Activated naive CD4-positive, alpha-beta T cell treated with anti-CD3 and anti-CD28 coated beads, Interleukin-2, amount 50 U/mL, for 72 hours (primary cell): ENCODE results near the gene OGFOD2. TPM values are rescaled to one million over a fixed set of nuclear protein-coding genes. Genes with fewer than 3 reads are reported as not detected.

Experiments
- ATAC-seq, 2 donors: fragments of 150-1000 bp; cut with Tn5 transposase; 2 replicates each; pipeline ENCODE4 v1.10.0; 2021; ENCODE audit warnings: mild to moderate bottlenecking in 2 of 2, moderate library complexity in 2 of 2
- DNase-seq, 2 donors: peaks; one replicate each; pipeline ENCODE4 v3.0.0; 2021 to 2022; ENCODE audit warnings: low spot score in 2 of 2
- H3K27ac Mint-ChIP-seq, 2 donors: one replicate each; pipeline ENCODE4 v1.8.0; 2022; ENCODE audit warnings: mild to moderate bottlenecking in 2 of 2, mixed read lengths in 2 of 2
- H3K36me3 Mint-ChIP-seq, 2 donors: one replicate each; pipeline ENCODE4 v1.8.0; 2022; ENCODE audit warnings: mixed read lengths in 2 of 2
- H3K9me3 Mint-ChIP-seq, 2 donors: one replicate each; pipeline ENCODE4 v1.8.0; 2022; ENCODE audit warnings: mixed read lengths in 2 of 2
- total RNA-seq, 2 donors: library from RNA; stranded (reverse); gene quantifications; one replicate each; pipeline ENCODE4 v1.2.3, GENCODE V29; 2022

OGFOD2 gene
- total RNA-seq, 2 donors from 2014 or later: 30.3 to 30.8 TPM

DNA sequence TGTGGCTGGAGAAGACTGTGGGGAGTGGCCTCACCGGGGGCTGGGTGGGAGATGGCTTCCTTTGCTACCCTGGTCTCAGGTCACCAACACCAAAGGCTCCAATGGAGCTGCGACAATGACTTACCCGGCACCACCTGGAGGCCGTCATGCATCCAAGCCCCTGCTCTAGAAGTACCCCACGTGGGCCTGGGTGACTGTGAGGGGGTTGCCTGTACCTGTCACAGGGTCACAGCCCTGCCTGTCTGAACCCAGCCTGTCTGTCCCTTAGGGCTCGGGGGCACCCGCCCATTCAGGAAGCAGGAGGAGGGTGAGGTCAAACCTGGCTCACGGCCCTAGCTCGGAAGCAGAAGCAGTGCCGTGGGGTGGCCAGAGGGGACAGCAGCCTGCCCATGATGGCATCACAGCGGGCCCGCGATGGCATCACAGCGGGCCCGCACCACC, 27.7 kb upstream of the OGFOD2 start:
- peak overlapping the region; percentile 71 to 92 for H3K27ac Mint-ChIP-seq
- no peaks in the 10 kb centered on the region for H3K9me3 Mint-ChIP-seq
- DNase-seq: no peak
- H3K36me3 Mint-ChIP-seq: no peaks in the 10 kb centered on the region
- ATAC-seq: no peak

DNA sequence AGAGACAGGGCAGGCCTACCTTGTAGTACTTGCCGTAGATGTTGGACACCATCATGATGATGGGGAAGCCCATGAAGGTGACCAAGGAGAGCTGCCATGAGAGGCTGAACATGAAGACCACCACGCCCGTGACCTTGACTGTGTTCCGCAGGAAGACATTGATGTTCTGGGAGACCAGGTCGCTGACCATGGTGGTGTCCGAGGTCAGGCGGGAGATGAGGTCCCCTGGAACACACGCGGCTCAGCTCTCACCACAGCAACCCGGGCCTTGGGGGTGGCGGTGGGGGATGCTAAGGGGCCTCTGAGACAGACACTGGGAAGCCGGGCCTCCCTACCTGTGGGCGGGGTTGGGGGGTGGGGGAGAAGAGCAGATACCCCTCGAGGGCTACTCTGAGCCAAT, 26.4 kb upstream of the OGFOD2 start:
- DNase-seq (no peak), ATAC-seq (no peak)
- peak overlapping the region in 1 of 2 donors; percentile 71 for H3K27ac Mint-ChIP-seq
- H3K36me3 Mint-ChIP-seq: no peaks in the 10 kb centered on the region
- no peaks in the 10 kb centered on the region for H3K9me3 Mint-ChIP-seq

DNA sequence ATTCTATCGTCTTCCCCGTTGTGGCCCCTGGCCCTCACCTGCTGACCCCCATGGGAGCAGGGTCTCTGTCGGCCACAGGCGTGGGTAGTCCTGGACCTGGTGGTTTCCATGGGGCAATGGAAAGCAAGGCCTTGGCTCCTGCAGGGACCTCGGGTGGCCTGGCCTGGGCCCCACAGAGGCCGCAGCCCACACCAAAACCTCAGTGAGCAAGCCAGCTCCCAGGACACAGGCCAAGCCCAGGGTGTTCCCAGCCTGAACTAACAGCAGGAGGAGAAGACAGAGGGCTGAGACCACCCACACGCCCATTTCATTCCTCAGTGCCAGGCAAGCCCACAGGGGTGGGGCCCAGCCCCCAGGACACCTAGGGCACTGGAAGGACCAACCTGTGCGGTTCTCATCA, 25.6 kb upstream of the OGFOD2 start:
- Mint-ChIP-seq H3K27ac (no peak overlapping the region), H3K9me3 (no peaks in the 10 kb centered on the region), H3K36me3 (no peaks in the 10 kb centered on the region)
- ATAC-seq (no peak), DNase-seq (no peak)

DNA sequence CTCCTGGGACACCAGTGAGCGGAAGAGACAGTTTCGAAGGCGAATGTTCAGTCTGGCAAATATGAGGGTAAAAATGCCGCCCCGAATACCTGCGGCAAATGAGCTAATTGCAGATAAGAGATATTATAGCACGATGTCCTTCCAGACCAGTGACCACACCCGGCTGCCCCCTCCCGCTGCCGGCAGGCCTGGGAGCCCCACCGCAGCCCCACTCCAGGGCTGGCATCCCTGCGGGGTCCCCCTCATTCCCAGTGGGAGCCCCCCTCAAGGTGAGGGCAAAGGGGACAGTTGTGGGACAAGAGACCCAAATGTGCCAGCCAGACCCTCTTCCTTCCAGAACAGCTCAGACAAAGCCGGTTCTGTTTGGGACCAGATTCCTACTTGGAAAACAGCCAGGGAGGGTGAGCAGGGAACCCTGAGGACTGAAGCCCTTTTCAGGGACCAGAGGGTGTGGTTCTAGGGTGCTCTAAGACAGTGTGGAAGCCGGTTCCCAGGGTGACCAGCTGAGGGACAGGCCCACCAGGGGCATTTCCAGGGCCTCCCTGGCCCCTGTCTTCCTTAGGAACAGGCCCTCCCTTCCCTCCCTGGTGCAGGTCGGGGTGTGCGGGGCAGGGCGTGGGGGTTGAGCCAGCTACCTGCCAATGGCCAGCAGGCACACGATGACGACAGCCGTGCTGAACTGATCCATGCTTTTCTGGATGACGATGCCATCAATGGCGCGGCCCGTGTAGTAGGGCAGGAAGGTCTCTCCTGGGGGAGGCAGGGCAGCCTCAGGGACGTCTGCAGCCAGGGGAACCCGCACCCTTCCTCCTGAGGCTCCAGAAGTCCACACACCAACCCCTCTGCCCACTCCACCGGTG, 25.0 kb upstream of the OGFOD2 start:
- Mint-ChIP-seq H3K9me3 (no peaks in the 10 kb centered on the region), H3K27ac (no peak overlapping the region), H3K36me3 (no peaks in the 10 kb centered on the region)
- DNase-seq (no peak), ATAC-seq (no peak)

DNA sequence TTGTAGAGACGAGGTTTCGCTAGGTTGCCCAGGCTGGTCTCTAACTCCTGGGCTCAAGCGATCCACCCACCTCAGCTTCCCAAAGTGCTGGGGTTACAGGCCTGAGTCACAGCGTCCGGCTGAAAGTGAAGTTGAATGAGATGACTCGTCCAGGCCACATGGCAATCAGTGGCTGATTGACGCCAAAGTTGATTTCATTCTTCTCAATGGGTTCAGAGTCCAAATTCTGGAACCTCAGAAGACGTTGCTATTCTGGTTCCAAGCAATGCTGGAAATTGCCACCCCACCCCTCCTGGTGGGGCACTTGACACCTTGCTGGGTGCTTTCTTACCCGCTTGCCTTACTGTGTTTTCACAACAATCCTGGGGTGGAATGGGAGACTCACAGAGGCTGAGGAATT, 23.6 kb upstream of the OGFOD2 start:
- Mint-ChIP-seq H3K27ac (no peak overlapping the region), H3K9me3 (no peaks in the 10 kb centered on the region), H3K36me3 (no peaks in the 10 kb centered on the region)
- DNase-seq (no peak), ATAC-seq (no peak)

DNA sequence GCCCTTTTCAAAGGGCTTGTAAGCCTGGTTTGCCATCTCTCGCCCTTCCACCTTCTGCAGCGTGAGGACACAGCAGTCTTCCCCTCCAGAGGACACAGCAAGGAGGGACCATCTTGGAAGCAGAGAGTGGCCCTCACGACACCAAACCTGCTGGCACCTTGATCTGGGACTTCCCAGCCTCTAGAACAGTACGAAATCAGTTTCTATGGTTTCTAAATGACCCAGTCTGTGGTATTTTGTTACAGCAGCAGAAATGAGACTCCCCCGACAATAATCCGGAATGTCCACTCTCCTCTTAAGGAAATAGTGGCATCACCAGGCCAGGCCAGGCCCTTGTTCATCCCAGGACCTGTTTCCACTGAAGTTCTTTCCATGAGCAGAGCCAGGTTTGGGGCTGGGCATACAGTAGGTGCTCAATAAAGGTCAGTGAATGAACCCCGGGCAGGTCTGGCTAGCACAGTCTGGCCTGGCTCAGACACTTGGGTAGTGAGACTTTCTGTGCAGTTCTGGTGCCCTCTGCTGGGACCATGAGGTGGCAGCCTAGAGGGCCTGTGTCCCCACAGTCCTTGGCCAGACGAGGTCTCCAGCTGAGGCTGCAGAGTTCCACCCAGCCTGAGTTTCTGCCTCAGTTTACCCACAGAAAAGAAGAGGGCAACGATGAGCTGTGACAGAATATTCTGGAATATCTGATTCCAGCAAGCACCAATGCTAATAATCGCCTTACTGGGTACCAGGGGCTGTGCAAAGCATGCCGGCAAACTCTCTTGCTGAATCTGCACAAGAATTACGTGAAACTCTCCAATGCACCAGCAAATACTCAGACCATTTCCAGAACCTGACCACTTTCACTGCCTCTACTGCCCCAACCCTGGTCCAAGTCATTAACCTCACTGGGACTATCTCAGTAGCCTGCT, 22.8 kb upstream of the OGFOD2 start:
- ATAC-seq: peak; percentile 96
- H3K27ac Mint-ChIP-seq: no peak overlapping the region
- no peaks in the 10 kb centered on the region for H3K9me3 Mint-ChIP-seq
- peak; percentile 73 to 74 for DNase-seq
- no peaks in the 10 kb centered on the region for H3K36me3 Mint-ChIP-seq

DNA sequence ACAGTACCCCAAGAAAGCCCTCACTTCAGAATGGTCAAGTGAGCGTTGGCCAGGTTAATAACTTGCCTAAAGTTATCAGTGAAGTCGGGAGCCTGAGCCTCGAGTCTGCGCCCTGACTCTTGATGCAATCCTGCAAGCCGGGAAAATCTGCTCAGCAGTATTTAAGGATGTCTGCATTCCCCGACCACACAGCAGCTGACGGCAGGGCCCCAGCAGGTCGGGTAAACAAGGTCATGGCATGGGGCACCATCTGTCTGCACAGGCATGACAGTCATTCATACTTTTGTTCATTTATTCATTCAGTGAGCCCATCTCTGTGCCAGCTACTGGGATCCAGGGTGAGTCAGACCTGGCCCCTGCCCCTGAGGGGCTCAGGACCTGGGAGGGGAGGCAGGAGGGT, 19.9 kb upstream of the OGFOD2 start:
- ATAC-seq (no peak), DNase-seq (no peak)
- Mint-ChIP-seq H3K36me3 (no peaks in the 10 kb centered on the region), H3K27ac (no peak overlapping the region), H3K9me3 (no peaks in the 10 kb centered on the region)

DNA sequence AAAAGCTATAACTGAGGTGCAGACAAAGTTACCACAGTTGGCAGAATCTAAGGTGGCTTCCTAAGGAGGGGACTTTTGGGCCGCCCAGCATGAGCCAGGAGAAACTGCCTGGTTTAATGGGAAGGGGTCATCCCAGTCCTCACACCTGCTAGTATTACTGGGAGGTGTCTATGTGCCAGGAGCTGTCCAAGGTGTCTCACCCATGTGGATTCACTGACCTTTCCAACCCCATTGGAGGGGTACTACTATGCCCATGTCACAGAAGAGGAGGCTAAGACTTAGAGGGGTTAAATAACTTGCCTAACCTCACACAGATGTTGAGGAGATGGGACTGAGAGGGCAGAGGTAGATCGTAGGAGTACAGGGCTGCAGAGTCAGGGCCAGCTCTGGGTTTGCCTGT, 19.0 kb upstream of the OGFOD2 start:
- DNase-seq: no peak
- no peak for ATAC-seq
- no peaks in the 10 kb centered on the region for H3K9me3 Mint-ChIP-seq
- no peak overlapping the region for H3K27ac Mint-ChIP-seq
- no peaks in the 10 kb centered on the region for H3K36me3 Mint-ChIP-seq

DNA sequence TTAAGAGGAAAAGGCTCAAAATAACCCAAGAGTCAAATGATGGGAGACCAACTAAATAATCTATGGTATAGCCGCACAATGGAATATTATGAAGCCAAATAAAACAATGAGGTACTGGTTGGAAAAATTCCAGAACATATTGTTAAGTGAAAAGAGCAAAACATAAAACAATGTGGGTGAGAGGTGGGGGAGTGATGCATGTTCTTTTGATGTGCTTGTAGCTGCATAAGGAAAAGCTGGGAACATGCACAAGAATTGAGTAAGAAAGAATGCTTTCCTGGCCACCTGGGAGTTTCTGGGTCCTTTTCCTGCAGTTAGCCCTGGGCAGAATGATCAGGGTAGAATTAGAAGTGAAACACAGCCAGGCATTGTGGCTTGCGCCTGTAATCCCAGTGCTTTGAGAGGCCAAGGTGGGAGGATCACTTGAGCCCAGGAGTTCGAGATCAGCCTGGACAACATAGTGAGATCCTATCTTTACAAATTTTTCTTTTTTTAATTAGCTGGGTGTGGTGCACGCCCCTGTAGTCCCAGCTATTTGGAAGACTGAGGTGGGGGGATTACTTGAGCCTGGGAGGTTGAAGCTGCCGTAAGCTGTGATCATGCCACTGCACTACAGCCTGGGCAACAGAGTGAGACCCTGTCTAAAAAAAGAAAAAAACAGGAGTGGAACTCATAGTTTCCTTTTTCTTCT, 16.7 kb upstream of the OGFOD2 start:
- H3K36me3 Mint-ChIP-seq: no peaks in the 10 kb centered on the region
- H3K27ac Mint-ChIP-seq: no peak overlapping the region
- no peak for ATAC-seq
- no peaks in the 10 kb centered on the region for H3K9me3 Mint-ChIP-seq
- no peak for DNase-seq

DNA sequence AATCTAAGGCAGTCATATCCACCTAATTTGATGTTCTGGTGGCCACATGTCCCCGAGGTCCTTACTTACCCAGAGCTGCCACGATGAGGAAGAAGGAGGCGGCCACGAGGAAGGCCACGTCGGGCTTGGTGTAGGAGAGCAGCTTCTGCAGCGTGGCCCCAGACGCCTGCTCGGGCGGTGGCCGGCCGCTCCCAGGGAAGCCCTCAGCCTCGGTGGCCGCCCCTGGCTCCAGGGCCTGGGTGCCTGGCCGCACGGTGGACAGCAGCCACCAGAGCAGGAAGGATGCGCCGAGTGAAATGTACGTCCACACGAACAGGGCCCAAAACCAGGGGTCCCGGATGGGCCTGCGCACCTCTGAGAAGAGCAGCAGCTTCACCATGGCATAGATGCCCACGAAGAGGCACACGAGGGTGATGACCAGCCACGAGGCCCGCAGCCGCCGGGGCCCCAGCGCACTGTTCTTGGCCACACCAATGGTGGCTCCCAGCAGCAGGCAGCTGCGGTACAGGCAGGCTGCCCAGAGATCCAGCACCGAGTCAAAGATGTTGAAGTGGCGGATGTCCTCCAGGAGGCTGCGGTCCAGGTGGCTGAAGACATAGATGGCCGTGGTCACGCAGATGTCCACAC, 15.4 kb upstream of the OGFOD2 start:
- H3K9me3 Mint-ChIP-seq: no peaks in the 10 kb centered on the region
- no peak overlapping the region for H3K27ac Mint-ChIP-seq
- H3K36me3 Mint-ChIP-seq: no peaks in the 10 kb centered on the region
- no peak for DNase-seq
- ATAC-seq: no peak

DNA sequence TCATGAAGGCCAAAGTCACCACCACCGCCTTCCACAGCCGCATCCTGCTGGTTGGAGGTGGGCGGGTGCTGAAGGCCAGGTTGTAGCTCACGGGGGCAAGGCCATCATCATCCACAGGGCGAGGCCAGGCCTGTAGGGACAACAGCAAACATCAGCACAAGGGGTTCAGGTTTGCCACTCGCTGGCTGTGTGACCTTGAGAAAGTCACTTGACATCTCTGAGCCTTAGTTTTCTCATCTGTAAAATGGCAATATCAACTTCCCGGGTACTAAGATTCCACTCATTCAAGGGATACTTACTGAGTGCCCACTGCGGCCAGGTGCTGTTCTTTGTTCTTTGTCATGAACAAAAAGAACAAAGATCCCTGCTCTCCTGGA, 14.9 kb upstream of the OGFOD2 start:
- Mint-ChIP-seq H3K9me3 (no peaks in the 10 kb centered on the region), H3K27ac (no peak overlapping the region), H3K36me3 (no peaks in the 10 kb centered on the region)
- no peak for DNase-seq
- ATAC-seq: no peak

DNA sequence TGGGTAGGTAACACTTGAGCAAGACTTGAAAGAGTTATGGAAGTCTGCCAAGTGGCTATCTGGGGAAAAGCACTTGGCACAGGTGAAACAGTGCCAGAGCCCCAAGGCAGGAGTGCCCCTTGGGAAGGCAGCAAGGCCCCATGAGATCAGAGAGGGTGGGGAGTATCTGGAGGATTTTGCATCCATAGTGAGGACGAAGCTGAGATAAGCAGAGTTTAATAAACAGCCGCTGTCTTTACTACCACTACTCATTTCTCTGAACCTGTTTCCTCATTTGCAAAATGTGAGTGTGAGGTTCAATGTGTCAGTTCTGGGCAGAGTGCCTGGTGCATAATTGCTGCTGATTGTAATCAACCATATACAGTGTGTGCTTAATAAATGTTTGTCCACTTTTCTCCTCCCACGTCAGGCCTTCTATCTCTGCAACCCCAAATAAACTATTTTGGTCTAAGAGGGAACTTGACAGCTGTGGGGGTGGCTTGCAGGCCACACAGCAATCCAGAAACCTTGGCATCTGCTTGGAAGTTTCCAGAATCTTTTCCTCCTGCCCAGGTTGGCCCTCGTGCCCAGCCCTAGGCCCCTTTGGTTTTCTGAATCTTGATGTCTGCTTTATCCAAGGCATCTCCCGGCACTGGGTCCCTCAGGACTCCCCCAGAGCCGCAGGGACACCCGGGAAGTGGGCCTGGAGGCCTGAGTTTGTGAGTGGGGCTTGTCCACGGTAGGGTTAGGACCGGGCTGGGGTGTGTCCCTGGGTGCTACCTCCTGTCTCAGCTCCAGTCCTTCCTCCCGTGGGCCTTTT, 13.3 kb upstream of the OGFOD2 start:
- DNase-seq (no peak), ATAC-seq (no peak)
- Mint-ChIP-seq H3K36me3 (no peaks in the 10 kb centered on the region), H3K27ac (no peak overlapping the region), H3K9me3 (no peaks in the 10 kb centered on the region)

DNA sequence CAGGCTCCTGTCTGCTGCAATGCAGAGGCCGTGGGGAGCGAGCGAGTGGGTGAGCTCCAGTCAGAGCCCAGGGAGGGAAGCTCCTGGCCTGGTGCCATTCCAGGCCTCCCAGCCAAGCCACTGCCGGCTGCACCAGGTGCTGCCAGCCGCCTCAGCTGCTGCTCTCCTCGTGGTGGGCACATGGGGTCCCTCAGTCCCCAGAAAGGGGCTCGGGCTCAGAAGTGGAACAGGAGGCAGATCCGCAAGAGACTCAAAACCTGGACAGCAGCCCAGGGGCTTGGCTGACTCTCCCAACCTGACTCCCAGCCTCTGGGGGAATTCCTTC, 11.1 kb upstream of the OGFOD2 start:
- H3K36me3 Mint-ChIP-seq: no peaks in the 10 kb centered on the region
- ATAC-seq: no peak
- no peaks in the 10 kb centered on the region for H3K9me3 Mint-ChIP-seq
- no peak for DNase-seq
- H3K27ac Mint-ChIP-seq: no peak overlapping the region

DNA sequence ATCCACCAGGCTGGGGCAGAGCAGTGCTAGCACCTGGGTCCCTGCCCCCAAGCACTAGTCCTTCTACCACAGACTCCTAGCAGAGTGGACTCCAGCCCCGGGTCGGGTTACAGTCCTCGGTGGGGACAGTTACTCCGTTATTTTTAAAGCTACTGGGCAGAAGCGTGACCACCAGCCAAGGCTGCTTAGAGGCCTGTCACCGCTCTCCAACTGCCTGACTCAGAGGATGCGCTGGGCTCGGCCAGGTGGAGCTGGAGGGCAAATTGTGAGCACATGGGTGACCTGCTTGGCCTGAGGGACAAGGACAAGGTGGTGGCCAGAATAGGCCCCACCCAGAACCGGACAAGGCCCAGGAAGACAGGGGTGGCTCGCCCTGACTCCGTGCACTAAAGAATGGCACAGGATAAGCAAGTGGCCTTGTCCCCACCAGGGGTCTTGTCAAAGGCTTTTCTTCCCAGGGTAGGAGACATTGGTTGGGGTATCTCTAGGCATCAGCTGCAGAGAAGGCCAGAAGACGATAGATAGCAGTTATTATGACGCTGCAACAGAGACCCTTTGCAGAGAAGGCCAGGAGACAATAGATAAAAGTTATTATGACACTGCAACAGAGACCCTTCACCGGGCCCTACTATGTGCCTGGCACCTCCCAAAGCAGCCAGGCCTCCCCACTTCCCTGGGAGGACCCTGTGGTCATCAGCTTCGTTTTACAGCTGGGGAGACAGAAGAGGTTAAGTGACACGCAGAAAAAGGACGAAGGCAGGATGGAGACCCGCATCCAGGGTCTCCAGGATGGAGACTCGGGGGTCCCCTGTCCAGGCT, 10.4 kb upstream of the OGFOD2 start:
- Mint-ChIP-seq H3K36me3 (no peaks in the 10 kb centered on the region), H3K9me3 (no peaks in the 10 kb centered on the region), H3K27ac (no peak overlapping the region)
- ATAC-seq (no peak), DNase-seq (no peak)

DNA sequence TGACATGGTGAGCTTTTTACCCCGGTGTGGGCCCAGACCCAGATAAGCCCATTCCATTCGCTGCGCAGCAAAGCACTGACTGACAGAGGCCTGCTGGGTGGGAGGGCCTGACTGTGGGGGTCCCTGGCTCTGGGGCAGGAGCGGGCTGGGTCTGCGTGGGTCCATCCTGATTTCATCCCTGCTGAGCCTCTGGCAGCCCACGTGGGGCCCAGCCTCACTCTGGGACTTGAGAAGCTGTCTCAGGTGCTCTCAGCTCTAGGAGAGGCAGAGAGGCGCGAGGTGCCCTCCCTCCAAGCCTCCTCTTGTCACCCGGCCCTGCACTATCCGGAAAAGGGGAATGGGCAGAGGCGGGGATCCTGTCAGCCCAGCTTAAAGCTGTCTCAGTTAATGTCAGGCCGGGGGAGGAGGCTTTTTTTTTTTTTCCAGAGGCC, 9.7 kb upstream of the OGFOD2 start:
- no peak for ATAC-seq
- H3K36me3 Mint-ChIP-seq: no peaks in the 10 kb centered on the region

More for the DNA sequence above, 9.7 kb upstream of the OGFOD2 start:
- DNase-seq: no peak
- no peaks in the 10 kb centered on the region for H3K9me3 Mint-ChIP-seq
- no peak overlapping the region for H3K27ac Mint-ChIP-seq
